Kidney tubule cell (primary cell): ENCODE results near the gene BMP8A.
"Not testable (repeated sequence)": the region's sequence is repeated elsewhere in the genome, so short reads cannot be mapped to it uniquely, and the experiment has no call there.

Experiments used
- DNase-seq: peaks from one replicate; pipeline ENCODE4 v3.0.0-alpha.2; 2018; ENCODE audit warnings: low spot score

Gene BMP8A

GRCh38 chr1:39491146-39491921 is at the start of gene BMP8A:
Gene BMP8A, plus strand, starts transcription at chr1:39491636. Its CDS starts 356 bp downstream, at chr1:39491992.
- DNase-seq = peak; percentile 62

- DNase-seq = no peak
Observed at GRCh38 chr1:39441797-39442196, 49.6 kb upstream of the BMP8A start.

- DNase-seq = no peak
Observed at GRCh38 chr1:39445573-39445972, 45.9 kb upstream of the BMP8A start.

- DNase-seq = no peak
Observed at GRCh38 chr1:39446986-39447567, 44.4 kb upstream of the BMP8A start.

GRCh38 chr1:39450041-39450440 is 41.4 kb upstream of the BMP8A start:
- DNase-seq = not testable (repeated sequence)

GRCh38 chr1:39450956-39451606 is 40.4 kb upstream of the BMP8A start:
- DNase-seq = no peak

- no peak for DNase-seq
Observed at GRCh38 chr1:39452081-39452480, 39.4 kb upstream of the BMP8A start.

- DNase-seq = no peak
Observed at GRCh38 chr1:39452540-39452939, 38.9 kb upstream of the BMP8A start.

GRCh38 chr1:39453603-39454002 is 37.8 kb upstream of the BMP8A start:
- no peak for DNase-seq

- no peak for DNase-seq
Observed at GRCh38 chr1:39458991-39459390, 32.4 kb upstream of the BMP8A start.

- peak; percentile 28 for DNase-seq
Observed at GRCh38 chr1:39462074-39462473, 29.4 kb upstream of the BMP8A start.

GRCh38 chr1:39466413-39467107 is 24.9 kb upstream of the BMP8A start:
- DNase-seq = no peak

GRCh38 chr1:39467108-39467720 is 24.2 kb upstream of the BMP8A start:
- not testable (repeated sequence) for DNase-seq

- DNase-seq = no peak
Observed at GRCh38 chr1:39469150-39469549, 22.3 kb upstream of the BMP8A start.

- DNase-seq = no peak
Observed at GRCh38 chr1:39470040-39470439, 21.4 kb upstream of the BMP8A start.

GRCh38 chr1:39472826-39473225 is 18.6 kb upstream of the BMP8A start:
- no peak for DNase-seq

- no peak for DNase-seq
Observed at GRCh38 chr1:39473324-39473723, 18.1 kb upstream of the BMP8A start.

GRCh38 chr1:39474810-39475209 is 16.6 kb upstream of the BMP8A start:
- DNase-seq = no peak

GRCh38 chr1:39475551-39475950 is 15.9 kb upstream of the BMP8A start:
- DNase-seq = not testable (repeated sequence)

GRCh38 chr1:39478126-39478915 is 13.1 kb upstream of the BMP8A start:
- no peak for DNase-seq

GRCh38 chr1:39481289-39481688 is 10.1 kb upstream of the BMP8A start:
- DNase-seq = no peak
